Keratinocyte (primary cell): ENCODE data around the gene SCAMP1. TPM values are rescaled to one million over a fixed set of nuclear protein-coding genes. Genes with fewer than 3 reads are reported as not detected.
"Not testable (repeated sequence)": the region's sequence is repeated elsewhere in the genome, so short reads cannot be mapped to it uniquely, and the experiment has no call there.

Experiments
- DNase-seq: peaks from one replicate; pipeline ENCODE4 v3.0.0-alpha.2; 2011; ENCODE audit warnings: low read depth, missing footprints, low spot score
- FAIRE-seq: peaks from 2 replicates; lab custom pipeline; 2011; peaks lifted over from hg19 to GRCh38; lab: Jason Lieb, UNC
- H2AFZ ChIP-seq: 2 replicates; pipeline ENCODE4 v1.6.0; 2012; ENCODE audit warnings: low read length, control low read depth, inconsistent platforms; ENCODE audit not compliant: control insufficient read depth
- H3K27ac ChIP-seq: 2 replicates; pipeline ENCODE4 v1.5.1; 2011; ENCODE audit warnings: low read length; ENCODE audit not compliant: control insufficient read depth, insufficient read depth
- H3K27me3 ChIP-seq: 3 replicates; pipeline ENCODE4 v1.6.0; 2011; ENCODE audit warnings: low read length; ENCODE audit not compliant: control insufficient read depth, insufficient read depth; ENCODE audit errors: extremely low read depth
- H3K36me3 ChIP-seq, 2 experiments: 2 replicates in 1 of 2; 3 replicates in 1 of 2; pipeline ENCODE4 v1.5.1; 2011; ENCODE audit warnings: low read length in 2 of 2, mild to moderate bottlenecking in 1 of 2; ENCODE audit not compliant: control insufficient read depth in 2 of 2, insufficient read depth in 2 of 2; ENCODE audit errors: extremely low read depth in 1 of 2
- H3K4me1 ChIP-seq: 3 replicates; pipeline ENCODE4 v1.5.1; 2011; ENCODE audit warnings: low read length; ENCODE audit not compliant: control insufficient read depth, insufficient read depth; ENCODE audit errors: extremely low read depth
- H3K4me2 ChIP-seq: 3 replicates; pipeline ENCODE4 v1.6.0; 2011; ENCODE audit warnings: low read depth, low read length; ENCODE audit not compliant: control insufficient read depth, insufficient read depth; ENCODE audit errors: extremely low read depth
- H3K4me3 ChIP-seq, 3 experiments: fragments of 200-600 bp in 1 of 3; sonication (generic) in 1 of 3; 2 replicates in 2 of 3; 3 replicates in 1 of 3; pipeline ENCODE4 v1.5.1; 2011 to 2016; ENCODE audit warnings: low read length in 3 of 3, mild to moderate bottlenecking in 3 of 3, control low read depth in 2 of 3, inconsistent platforms in 1 of 3, low read depth in 1 of 3, mixed read lengths in 1 of 3, mixed run types in 1 of 3, moderate library complexity in 1 of 3; ENCODE audit not compliant: control insufficient read depth in 2 of 3, insufficient read depth in 2 of 3; ENCODE audit errors: extremely low read depth in 1 of 3
- H3K79me2 ChIP-seq: 2 replicates; pipeline ENCODE4 v1.6.0; 2012; ENCODE audit warnings: low read length; ENCODE audit not compliant: control insufficient read depth, insufficient read depth
- H3K9ac ChIP-seq: 3 replicates; pipeline ENCODE4 v1.6.0; 2011; ENCODE audit warnings: low read length; ENCODE audit not compliant: control insufficient read depth, insufficient read depth; ENCODE audit errors: extremely low read depth
- H3K9me1 ChIP-seq: 3 replicates; pipeline ENCODE4 v1.6.0; 2011; ENCODE audit warnings: low read length; ENCODE audit not compliant: control insufficient read depth, insufficient read depth; ENCODE audit errors: extremely low read depth
- H3K9me3 ChIP-seq: 2 replicates; pipeline ENCODE4 v1.5.1; 2012; ENCODE audit warnings: low read depth, low read length; ENCODE audit not compliant: control insufficient read depth
- H4K20me1 ChIP-seq: 3 replicates; pipeline ENCODE4 v1.6.0; 2011; ENCODE audit warnings: low read length; ENCODE audit not compliant: control insufficient read depth, insufficient read depth; ENCODE audit errors: extremely low read depth
- CTCF ChIP-seq, 3 experiments: IDR thresholded peaks in 1 of 3; conservative IDR thresholded peaks in 1 of 3; optimal IDR thresholded peaks in 1 of 3; 2 replicates in 2 of 3; 3 replicates in 1 of 3; pipeline versions ENCODE3 to v1.5.1; 2011; ENCODE audit warnings: low read length in 3 of 3, mild to moderate bottlenecking in 3 of 3, moderate library complexity in 2 of 3, control low read depth in 1 of 3, inconsistent platforms in 1 of 3; ENCODE audit not compliant: insufficient read depth in 2 of 3; ENCODE audit errors: extremely low read depth in 1 of 3
- EZH2 ChIP-seq: IDR thresholded peaks from one replicate; pipeline ENCODE4 v1.6.1; 2012; ENCODE audit warnings: inconsistent platforms, mild to moderate bottlenecking, low read length, moderate library complexity
- dilution Hi-C: fragments of 300-500 bp; cut with MboI; formaldehyde crosslinking; loops from one replicate; pipeline ENCODE4 v1.7.0; 2020; ENCODE audit warnings: low sequenced_read_pairs; ENCODE audit not compliant: extremely low pct_ligation_motif_present
- polyA plus RNA-seq, 5 experiments: library from polyadenylated mRNA; depleted of rRNA in 3 of 5; stranded (reverse) in 3 of 5; stranded (forward) in 1 of 5; unstranded in 1 of 5; fragments of >200 nt; gene quantifications; 1 replicate in 1 of 5; 2 replicates in 3 of 5; 3 replicates in 1 of 5; pipeline versions ENCODE4 v1.2.1 to v1.2.3, GENCODE V29; 2011 to 2012; ENCODE audit warnings: missing spikeins in 2 of 5, low read depth in 1 of 5, low replicate concordance in 1 of 5

SCAMP1 gene
- polyA plus RNA-seq, 1 donor (not counting 4 experiments of a cell fraction or from before 2014, with no cell fraction given): 36.6 TPM

GRCh38 chr5:78354066-78354670 is 6.2 kb upstream of the SCAMP1 start:
- H3K27me3 ChIP-seq: no peaks in the 10 kb centered on the region
- no peak overlapping the region for H3K4me3 ChIP-seq
- H3K27ac ChIP-seq: no peak overlapping the region
- H4K20me1 ChIP-seq: no peaks in the 10 kb centered on the region
- FAIRE-seq: no peak
- no peak for DNase-seq
- peaks cover 2 to 6% of the 10 kb centered on the region in 2 experiments for H3K36me3 ChIP-seq
- H3K4me1 ChIP-seq: peaks cover 6% of the 10 kb centered on the region
- no peak overlapping the region for H3K9ac ChIP-seq
- H2AFZ ChIP-seq: no peak overlapping the region
- peaks cover 7% of the 10 kb centered on the region for H3K79me2 ChIP-seq
- no peak for TF ChIP-seq EZH2
- no peak for TF ChIP-seq CTCF (optimal IDR thresholded peaks at IDR 0.05 in 1 of 3, IDR thresholded peaks at IDR 0.05 in 1 of 3, conservative IDR thresholded peaks at IDR 0.05 in 1 of 3; ENCODE audit: extremely low read depth in 1 of 3, insufficient read depth in 2 of 3, low read length in 3 of 3)
- no peak overlapping the region for H3K4me2 ChIP-seq
- no peaks in the 10 kb centered on the region for H3K9me3 ChIP-seq
- H3K9me1 ChIP-seq: no peaks in the 10 kb centered on the region
- dilution Hi-C loops: no loop called here

DNA sequence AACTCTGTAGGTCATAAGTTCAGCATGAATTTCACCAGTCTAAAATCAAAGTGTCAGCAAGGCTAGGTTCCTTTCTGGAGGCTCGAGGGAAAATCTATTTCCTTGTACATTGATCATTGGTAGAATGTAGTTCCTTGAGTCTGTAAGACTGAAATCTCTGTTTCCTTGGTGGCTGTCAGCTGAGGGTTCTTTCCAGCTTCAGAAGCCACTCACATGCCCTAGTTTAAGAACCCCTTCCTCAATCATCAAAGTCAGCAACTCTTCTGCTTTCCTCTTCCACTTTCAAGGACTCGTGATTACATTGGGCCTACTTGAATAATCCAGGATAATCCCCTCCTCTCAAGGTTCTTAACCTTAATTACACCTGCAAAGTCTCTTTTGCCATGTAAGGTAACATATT is 4.9 kb upstream of the SCAMP1 start:
- Histone ChIP-seq H3K9me3 (no peaks in the 10 kb centered on the region), H3K79me2 (peaks cover 13% of the 10 kb centered on the region), H3K27me3 (no peaks in the 10 kb centered on the region), H3K9ac (no peak overlapping the region), H3K9me1 (no peaks in the 10 kb centered on the region), H3K36me3 (peaks cover 2 to 6% of the 10 kb centered on the region in 2 experiments), H2AFZ (no peak overlapping the region), H3K27ac (no peak overlapping the region), H3K4me2 (no peak overlapping the region), H3K4me1 (peaks cover 7% of the 10 kb centered on the region), H4K20me1 (no peaks in the 10 kb centered on the region), H3K4me3 (no peak overlapping the region)
- TF ChIP-seq CTCF (optimal IDR thresholded peaks at IDR 0.05 in 1 of 3, IDR thresholded peaks at IDR 0.05 in 1 of 3, conservative IDR thresholded peaks at IDR 0.05 in 1 of 3; ENCODE audit: extremely low read depth in 1 of 3, insufficient read depth in 2 of 3, low read length in 3 of 3) (no peak), EZH2 (no peak)
- dilution Hi-C loops: no loop called here
- FAIRE-seq: no peak
- no peak for DNase-seq

DNA sequence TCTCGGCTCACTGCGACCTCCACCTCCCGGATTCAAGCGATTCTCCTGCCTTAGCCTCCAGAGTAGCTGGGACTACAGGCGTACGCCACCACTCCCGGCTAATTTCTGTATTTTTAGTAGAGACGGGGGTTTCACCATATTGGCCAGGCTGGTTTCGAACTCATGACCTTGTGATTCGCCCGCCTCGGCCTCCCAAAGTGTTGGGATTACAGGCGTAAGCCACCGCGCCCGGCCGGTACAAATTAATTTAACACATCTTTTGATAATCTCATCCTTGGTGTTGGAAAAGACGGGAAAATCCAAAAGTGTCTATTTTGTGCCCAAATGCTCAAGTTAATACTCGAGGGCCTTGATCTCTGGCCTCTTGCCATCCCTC is 974 bp upstream of the SCAMP1 start:
- peaks cover 32% of the 10 kb centered on the region for H3K79me2 ChIP-seq

More for the DNA sequence above, 974 bp upstream of the SCAMP1 start:
- Histone ChIP-seq H3K27ac (peak overlapping the region; percentile 93), H3K4me2 (peak overlapping the region; percentile 87), H3K9ac (peak overlapping the region; percentile 96), H2AFZ (peak overlapping the region; percentile 95), H3K4me1 (peaks cover 14% of the 10 kb centered on the region), H3K4me3 (peak overlapping the region; percentile 89 to 97 (median 96))
- H4K20me1 ChIP-seq, H3K9me1 ChIP-seq, DNase-seq, H3K9me3 ChIP-seq, dilution Hi-C loops, FAIRE-seq, H3K27me3 ChIP-seq, H3K36me3 ChIP-seq: not testable (repeated sequence)
